ENCODE measurements around the gene KLF13.

The KLF13 gene

DNA sequence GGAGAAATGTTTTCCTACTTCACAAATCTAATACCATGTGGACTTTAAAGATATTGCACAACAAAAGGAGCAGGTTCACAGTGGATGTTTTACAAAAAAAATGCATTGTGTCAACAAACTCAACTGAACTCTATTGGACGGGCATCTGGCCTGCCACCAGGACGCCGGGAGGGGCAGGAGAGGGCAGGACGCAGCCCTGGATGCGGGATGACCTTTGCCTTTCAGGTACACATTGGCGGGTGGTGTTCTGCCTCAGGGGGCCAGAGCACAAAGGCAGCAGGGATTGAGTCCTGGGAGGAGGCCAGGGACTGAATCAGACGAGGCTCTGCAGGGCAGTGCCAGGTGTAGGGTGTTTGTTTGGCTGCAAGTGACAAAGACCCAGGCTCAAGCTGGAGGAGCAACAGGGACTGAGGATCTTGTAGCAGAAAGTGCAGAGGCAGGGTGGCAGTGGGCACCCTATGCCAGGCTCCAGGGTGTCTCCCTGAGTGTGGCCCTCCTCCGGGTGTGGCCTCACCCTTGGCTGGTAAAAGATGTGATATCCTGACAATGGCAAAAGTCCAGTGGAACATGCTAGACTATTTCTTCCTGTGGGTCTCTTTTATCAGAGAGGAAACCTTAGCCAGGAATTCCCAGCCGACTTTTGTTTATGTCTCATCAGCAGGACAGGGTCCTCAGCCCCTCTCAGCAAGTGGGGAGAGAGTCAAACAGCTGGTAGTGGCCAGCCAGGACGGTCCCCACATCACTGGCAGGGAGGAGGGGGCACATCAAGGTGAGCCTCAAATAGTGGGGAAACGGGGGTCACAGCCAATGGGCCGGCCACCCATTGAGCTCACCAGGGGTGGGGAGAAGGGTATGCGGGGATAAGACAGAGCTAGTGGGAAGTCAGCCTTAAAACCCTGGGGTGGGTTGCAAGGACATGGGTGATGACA lies 29.7 kb upstream of the KLF13 start:
- Mint-ChIP-seq H3K27me3 (ENCODE audit: low read depth) (peaks cover 20% of the 10 kb centered on the region), H3K36me3 (ENCODE audit: low read depth) (no peaks in the 10 kb centered on the region), H3K4me1 (peaks cover 25% of the 10 kb centered on the region), H3K27ac (peak overlapping the region; percentile 40 to 80 (median 56)), H3K4me3 (no peak overlapping the region), H3K9me3 (peaks cover 8% of the 10 kb centered on the region)
- TF ChIP-seq, protein P1, sequence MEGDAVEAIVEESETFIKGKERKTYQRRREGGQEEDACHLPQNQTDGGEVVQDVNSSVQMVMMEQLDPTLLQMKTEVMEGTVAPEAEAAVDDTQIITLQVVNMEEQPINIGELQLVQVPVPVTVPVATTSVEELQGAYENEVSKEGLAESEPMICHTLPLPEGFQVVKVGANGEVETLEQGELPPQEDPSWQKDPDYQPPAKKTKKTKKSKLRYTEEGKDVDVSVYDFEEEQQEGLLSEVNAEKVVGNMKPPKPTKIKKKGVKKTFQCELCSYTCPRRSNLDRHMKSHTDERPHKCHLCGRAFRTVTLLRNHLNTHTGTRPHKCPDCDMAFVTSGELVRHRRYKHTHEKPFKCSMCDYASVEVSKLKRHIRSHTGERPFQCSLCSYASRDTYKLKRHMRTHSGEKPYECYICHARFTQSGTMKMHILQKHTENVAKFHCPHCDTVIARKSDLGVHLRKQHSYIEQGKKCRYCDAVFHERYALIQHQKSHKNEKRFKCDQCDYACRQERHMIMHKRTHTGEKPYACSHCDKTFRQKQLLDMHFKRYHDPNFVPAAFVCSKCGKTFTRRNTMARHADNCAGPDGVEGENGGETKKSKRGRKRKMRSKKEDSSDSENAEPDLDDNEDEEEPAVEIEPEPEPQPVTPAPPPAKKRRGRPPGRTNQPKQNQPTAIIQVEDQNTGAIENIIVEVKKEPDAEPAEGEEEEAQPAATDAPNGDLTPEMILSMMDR (IDR thresholded peaks at IDR 0.05; ENCODE audit: unreplicated experiment in 3 of 3), result no peak

- Mint-ChIP-seq H3K4me3 (no peak overlapping the region), H3K4me1 (peaks cover 26% of the 10 kb centered on the region), H3K27me3 (ENCODE audit: low read depth) (peaks cover 22% of the 10 kb centered on the region), H3K36me3 (ENCODE audit: low read depth) (no peaks in the 10 kb centered on the region), H3K9me3 (peaks cover 7% of the 10 kb centered on the region), H3K27ac (no peak overlapping the region)
- TF ChIP-seq, protein P1 (IDR thresholded peaks at IDR 0.05; ENCODE audit: unreplicated experiment in 3 of 3), result no peak
These were observed 28.8 kb upstream of the KLF13 start for GRCh38 chr15:31297575-31298456.

- H3K27ac Mint-ChIP-seq, result no peak overlapping the region
- no peaks in the 10 kb centered on the region for H3K36me3 Mint-ChIP-seq (ENCODE audit: low read depth)
- no peaks in the 10 kb centered on the region for H3K9me3 Mint-ChIP-seq
- TF ChIP-seq, protein P1 (IDR thresholded peaks at IDR 0.05; ENCODE audit: unreplicated experiment in 3 of 3), result no peak
- H3K27me3 Mint-ChIP-seq (ENCODE audit: low read depth), result peaks cover 21% of the 10 kb centered on the region
- H3K4me1 Mint-ChIP-seq, result peaks cover 24% of the 10 kb centered on the region
- H3K4me3 Mint-ChIP-seq, result no peak overlapping the region
These were observed 27.9 kb upstream of the KLF13 start for GRCh38 chr15:31298707-31299172.

DNA sequence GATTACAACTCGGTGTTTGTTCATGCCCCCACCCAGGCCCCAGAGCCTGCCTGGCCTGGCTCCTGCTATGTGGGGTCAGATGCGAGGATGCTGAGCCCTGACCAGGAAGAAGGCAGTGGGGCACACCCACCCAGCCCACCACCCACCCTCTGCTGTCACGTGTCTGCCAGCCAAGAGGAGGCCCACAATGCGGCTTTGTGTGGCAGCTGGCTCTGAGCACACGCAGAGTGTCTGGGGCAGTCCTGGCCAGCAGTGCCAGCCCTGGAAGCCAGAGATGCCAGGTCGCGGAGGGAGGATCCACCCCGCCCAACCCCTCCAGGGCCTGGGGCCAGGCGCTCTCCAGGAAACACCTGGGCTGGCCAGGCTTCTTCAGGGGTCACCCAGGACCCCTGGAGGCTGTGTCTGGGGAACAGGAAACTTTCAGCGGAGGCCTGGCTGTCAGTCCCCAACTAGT lies 26.4 kb upstream of the KLF13 start:
- H3K4me1 Mint-ChIP-seq, result peaks cover 31% of the 10 kb centered on the region
- TF ChIP-seq, protein P1 (IDR thresholded peaks at IDR 0.05; ENCODE audit: unreplicated experiment in 3 of 3), result no peak

DNA sequence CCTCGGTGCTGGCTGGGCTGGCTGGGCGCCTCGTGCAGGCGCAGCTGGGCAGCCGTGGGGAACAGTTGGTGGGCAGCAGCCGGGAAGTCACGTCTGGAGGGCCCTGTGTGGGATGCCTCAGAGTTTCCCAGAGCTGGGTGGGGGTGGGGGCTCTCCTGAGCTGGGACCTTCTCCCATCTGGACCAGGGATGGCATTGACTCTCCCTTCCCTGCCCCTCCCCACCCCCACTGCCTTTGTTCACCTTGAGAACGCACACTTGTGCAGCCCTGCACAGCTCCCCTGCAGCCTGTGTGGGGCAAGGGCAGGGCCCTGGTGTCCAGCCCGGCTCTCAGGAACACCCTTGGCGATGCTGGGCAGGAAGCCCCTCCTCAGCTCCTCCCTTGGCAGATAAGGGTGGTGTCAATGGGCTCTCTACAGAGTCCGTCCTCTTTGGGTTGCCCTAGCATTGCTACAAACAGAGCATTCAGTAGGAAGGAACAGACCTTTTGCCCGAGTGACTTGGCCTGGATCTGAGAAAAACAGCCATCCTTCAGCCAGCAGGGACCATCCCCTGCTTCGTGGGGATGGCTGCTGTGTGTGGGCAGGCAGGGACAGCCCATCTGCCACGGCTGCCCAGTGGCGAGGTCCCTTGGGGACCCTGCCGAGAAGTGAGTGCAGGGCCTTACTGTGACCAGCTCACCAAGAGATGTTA lies 25.5 kb upstream of the KLF13 start:
- TF ChIP-seq, protein P1 (IDR thresholded peaks at IDR 0.05; ENCODE audit: unreplicated experiment in 3 of 3), result no peak
- no peaks in the 10 kb centered on the region for H3K9me3 Mint-ChIP-seq
- no peak overlapping the region for H3K4me3 Mint-ChIP-seq
- H3K4me1 Mint-ChIP-seq, result peaks cover 37% of the 10 kb centered on the region
- no peak overlapping the region for H3K27ac Mint-ChIP-seq
- no peaks in the 10 kb centered on the region for H3K36me3 Mint-ChIP-seq (ENCODE audit: low read depth)
- peaks cover 21% of the 10 kb centered on the region for H3K27me3 Mint-ChIP-seq (ENCODE audit: low read depth)

More for the DNA sequence above, 26.4 kb upstream of the KLF13 start:
- Mint-ChIP-seq H3K9me3 (no peaks in the 10 kb centered on the region), H3K27me3 (ENCODE audit: low read depth) (peaks cover 20% of the 10 kb centered on the region), H3K4me3 (no peak overlapping the region), H3K27ac (no peak overlapping the region), H3K36me3 (ENCODE audit: low read depth) (no peaks in the 10 kb centered on the region)
